WERI-Rb-1 (cell line): Measurements from ENCODE around the gene TENM4.

Experiments
- DNase-seq: peaks from one replicate; pipeline ENCODE4 v3.0.0-alpha.2; 2020
- H3K27ac ChIP-seq: fragments of 250-450 bp; sonication (Bioruptor Pico); 2 replicates; pipeline ENCODE4 v1.5.1; 2020; ENCODE audit warnings: mild to moderate bottlenecking, moderate library complexity
- H3K27me3 ChIP-seq: fragments of 250-450 bp; sonication (Bioruptor Pico); 2 replicates; pipeline ENCODE4 v1.5.1; 2021; ENCODE audit warnings: mild to moderate bottlenecking, low read depth, moderate library complexity; ENCODE audit not compliant: insufficient read depth, severe bottlenecking
- H3K36me3 ChIP-seq: fragments of 250-450 bp; sonication (Bioruptor Pico); 2 replicates; pipeline ENCODE4 v1.5.1; 2020; ENCODE audit warnings: mild to moderate bottlenecking, moderate library complexity
- H3K4me3 ChIP-seq: 2 replicates; pipeline ENCODE4 v1.5.1; 2011; ENCODE audit warnings: low read depth, mild to moderate bottlenecking, control low read depth, low read length
- H3K9me3 ChIP-seq: fragments of 250-450 bp; sonication (Bioruptor Pico); 2 replicates; pipeline ENCODE4 v1.5.1; 2021; ENCODE audit warnings: mild to moderate bottlenecking, moderate library complexity; ENCODE audit not compliant: severe bottlenecking
- CTCF ChIP-seq: IDR thresholded peaks from 2 replicates; pipeline ENCODE4 v1.5.1; 2011; ENCODE audit warnings: low read depth, mild to moderate bottlenecking, control low read depth, inconsistent platforms, low read length

TENM4 gene

GRCh38 chr11:79159657-79160450, 281.0 kb downstream of the TENM4 start:
- Histone ChIP-seq H3K27ac (no peak overlapping the region), H3K36me3 (no peaks in the 10 kb centered on the region), H3K27me3 (no peaks in the 10 kb centered on the region), H3K4me3 (no peak overlapping the region), H3K9me3 (no peaks in the 10 kb centered on the region)
- DNase-seq: no peak
- TF ChIP-seq CTCF: peak; percentile 25; the same call in 1 of the 2 replicates

- H3K27me3 ChIP-seq: no peaks in the 10 kb centered on the region
- no peak for TF ChIP-seq CTCF
Observed at GRCh38 chr11:79157738-79158137, 283.1 kb downstream of the TENM4 start.

GRCh38 chr11:79156031-79156430, 284.8 kb downstream of the TENM4 start:
- H3K36me3 ChIP-seq: no peaks in the 10 kb centered on the region
- TF ChIP-seq CTCF: no peak
- H3K27me3 ChIP-seq: no peaks in the 10 kb centered on the region
- DNase-seq: no peak
- H3K4me3 ChIP-seq: no peak overlapping the region
- no peak overlapping the region for H3K27ac ChIP-seq
- H3K9me3 ChIP-seq: no peaks in the 10 kb centered on the region

More at GRCh38 chr11:79157738-79158137, 283.1 kb downstream of the TENM4 start:
- DNase-seq: no peak
- no peaks in the 10 kb centered on the region for H3K36me3 ChIP-seq
- H3K9me3 ChIP-seq: no peaks in the 10 kb centered on the region
- H3K4me3 ChIP-seq: no peak overlapping the region
- H3K27ac ChIP-seq: no peak overlapping the region

- H3K4me3 ChIP-seq: no peak overlapping the region
- no peak for TF ChIP-seq CTCF
Observed at GRCh38 chr11:79155237-79155636, 285.6 kb downstream of the TENM4 start.

GRCh38 chr11:79152511-79152910, 288.3 kb downstream of the TENM4 start:
- no peaks in the 10 kb centered on the region for H3K36me3 ChIP-seq
- no peaks in the 10 kb centered on the region for H3K27me3 ChIP-seq
- no peak overlapping the region for H3K4me3 ChIP-seq
- TF ChIP-seq CTCF: no peak
- H3K9me3 ChIP-seq: no peaks in the 10 kb centered on the region
- no peak overlapping the region for H3K27ac ChIP-seq
- DNase-seq: no peak

More at GRCh38 chr11:79155237-79155636, 285.6 kb downstream of the TENM4 start:
- H3K27ac ChIP-seq: no peak overlapping the region
- no peak for DNase-seq
- no peaks in the 10 kb centered on the region for H3K9me3 ChIP-seq
- no peaks in the 10 kb centered on the region for H3K36me3 ChIP-seq
- H3K27me3 ChIP-seq: no peaks in the 10 kb centered on the region

GRCh38 chr11:79151396-79151795, 289.4 kb downstream of the TENM4 start:
- H3K4me3 ChIP-seq: no peak overlapping the region
- no peaks in the 10 kb centered on the region for H3K9me3 ChIP-seq
- no peaks in the 10 kb centered on the region for H3K27me3 ChIP-seq
- no peaks in the 10 kb centered on the region for H3K36me3 ChIP-seq
- DNase-seq: no peak
- no peak overlapping the region for H3K27ac ChIP-seq
- TF ChIP-seq CTCF: no peak
